A549 treated with DMSO at 1 μM for 4 hours (cell line): Measurements from ENCODE around the gene HACD3. TPM values are rescaled to one million over a fixed set of nuclear protein-coding genes. Genes with fewer than 3 reads are reported as not detected.

ENCODE experiments used
- total RNA-seq: library from RNA; stranded (reverse); fragments of 200-300 nt; extraction: Qiagen RNA extraction; gene quantifications from 5 replicates; pipeline ENCODE4 v1.2.3, GENCODE V29; 2022; ENCODE audit warnings: low read depth

The HACD3 gene
- total RNA-seq: 132 to 169 TPM (median 155 TPM) in 5 replicates

DNA sequence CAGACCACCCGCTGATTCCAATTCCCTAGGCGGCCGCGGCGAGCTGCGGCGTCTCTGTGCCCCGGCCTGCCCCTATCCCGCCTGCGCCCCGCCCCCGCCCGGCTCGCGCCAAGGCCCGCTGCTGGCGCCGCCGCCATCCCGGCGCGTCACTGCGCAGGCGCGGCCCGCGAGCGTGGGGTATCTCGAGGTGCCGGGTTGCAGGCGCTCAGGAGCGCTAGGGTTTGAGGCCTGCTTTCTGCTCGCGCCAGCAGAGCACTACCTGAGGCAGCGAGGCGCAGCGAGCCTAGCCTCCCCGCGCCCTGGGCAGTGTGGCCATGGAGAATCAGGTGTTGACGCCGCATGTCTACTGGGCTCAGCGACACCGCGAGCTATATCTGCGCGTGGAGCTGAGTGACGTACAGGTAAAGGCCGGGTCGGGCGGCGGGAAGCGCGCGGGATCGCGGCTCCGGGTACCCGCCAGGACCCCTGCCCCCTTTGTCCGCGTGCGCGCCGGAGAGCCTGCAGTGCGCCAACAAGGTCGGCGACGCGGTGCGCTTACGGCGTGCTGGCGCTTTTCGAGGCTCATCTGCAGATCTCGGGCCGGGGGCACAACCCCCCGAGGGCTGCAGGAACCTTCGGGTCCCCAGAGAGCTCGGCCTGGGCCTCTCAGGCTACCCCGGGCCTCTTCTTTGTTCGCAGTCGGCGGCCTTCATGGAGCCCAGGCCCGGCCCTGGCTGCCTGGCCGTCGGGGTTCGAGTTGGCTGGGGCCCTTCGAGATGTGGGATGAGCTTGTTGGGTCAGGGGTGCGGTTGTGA is at the start of gene HACD3:
Gene HACD3 (plus strand): TSS at position 146 of the 794 bp plus-strand sequence. CDS start 169 bp downstream, at position 315.

GRCh38 chr15:65516997-65517865 is 13.0 kb upstream of the HACD3 start, which contains the start of gene DPP8:
Gene DPP8, minus strand, starts transcription at chr15:65517689. Its CDS starts 5,136 bp downstream, at chr15:65512553.

DNA sequence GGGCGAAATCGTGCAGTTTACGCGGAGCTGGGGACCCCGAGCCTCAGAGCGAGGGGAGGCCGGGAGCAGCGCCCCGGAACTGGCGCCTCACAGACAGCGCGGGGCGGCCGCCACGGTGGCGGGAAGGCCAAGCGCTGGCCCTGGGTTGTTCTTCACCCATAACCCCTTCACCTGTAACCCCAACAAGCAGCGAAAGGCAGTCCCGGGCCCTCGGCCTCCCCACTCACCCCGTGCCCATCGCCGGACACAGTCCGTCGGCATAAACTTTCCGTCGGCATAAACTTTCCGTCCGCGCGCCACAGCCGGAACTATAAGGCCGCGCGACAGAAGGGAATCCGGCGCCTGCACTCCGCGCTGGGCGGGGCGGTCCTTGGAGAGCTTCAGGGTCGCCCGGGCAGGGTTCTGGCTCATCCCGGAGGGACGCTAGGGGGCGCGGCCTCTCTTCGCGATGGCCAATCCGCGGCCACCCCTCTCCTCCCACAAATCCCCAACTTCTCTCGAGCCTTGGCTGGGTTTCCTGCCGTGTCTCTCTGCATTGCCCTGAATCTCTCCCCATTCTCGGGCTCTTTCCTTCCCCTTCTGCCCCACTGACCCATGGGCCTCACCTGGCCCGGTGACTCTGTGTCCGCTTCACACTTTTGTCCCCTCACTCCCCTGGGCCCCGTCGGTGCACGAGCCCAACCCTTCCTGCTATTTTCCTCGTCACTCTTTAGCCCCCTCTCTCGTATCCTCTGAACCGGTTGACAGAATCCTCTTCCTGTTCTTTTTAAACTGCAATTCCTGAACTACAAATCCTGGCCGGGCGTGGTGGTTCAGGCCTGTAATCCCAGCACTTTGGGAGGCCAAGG is 80.8 kb downstream of the HACD3 start, which contains the start of gene INTS14:
Gene INTS14 (minus strand): TSS at position 261 of the 848 bp plus-strand sequence. CDS start 3,751 bp downstream, outside the sequence.

DNA sequence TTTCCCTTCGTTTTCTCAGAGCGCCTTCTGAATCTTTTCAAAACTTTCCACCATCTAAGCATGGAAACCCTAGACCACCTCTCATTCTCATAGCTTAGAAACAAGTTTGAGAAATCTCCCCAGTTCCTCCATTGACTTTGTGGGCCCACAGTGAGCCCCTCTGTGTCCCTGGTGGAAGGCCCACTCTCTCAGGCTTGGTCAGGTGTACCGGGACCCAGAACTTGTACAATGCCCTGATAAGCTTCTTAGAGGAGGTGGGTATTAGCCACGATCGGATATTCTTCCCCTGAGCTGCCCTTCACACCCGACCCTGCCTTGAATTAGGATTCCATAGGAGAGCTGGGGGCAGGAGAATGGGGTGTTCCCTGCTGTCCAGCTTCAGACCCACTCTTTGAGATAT is 91.4 kb downstream of the HACD3 start, which contains the start of gene SLC24A1:
Gene SLC24A1 (plus strand): TSS at position 301 of the 400 bp plus-strand sequence. CDS start 2,143 bp downstream, outside the sequence.

Other genes with a start within 250 kb of the HACD3 start
- gene PARP16, start 243.6 kb upstream of the HACD3 start, total RNA-seq: 9.9 to 12.1 TPM (median 10.9 TPM) in 5 replicates
- not detected in 5 replicates for gene RNU5A-1, start 234.4 kb upstream of the HACD3 start, total RNA-seq
- not detected in 5 replicates for gene RNU5B-1, start 225.8 kb upstream of the HACD3 start, total RNA-seq
- gene IGDCC3, start 152.5 kb upstream of the HACD3 start, total RNA-seq: 0.05 to 0.21 TPM (median 0.12 TPM) in 4 of 5 replicates, not detected in the other
- gene IGDCC4, start 107.5 kb upstream of the HACD3 start, total RNA-seq: 2.3 to 3.8 TPM (median 3.3 TPM) in 5 replicates
- gene DPP8, start 12.8 kb upstream of the HACD3 start, total RNA-seq: 21.1 to 30.4 TPM (median 28.4 TPM) in 5 replicates
- 46.3 to 48.4 TPM (median 46.7 TPM) in 5 replicates for gene INTS14, start 80.7 kb downstream of the HACD3 start, total RNA-seq
- 3.1 to 5.5 TPM (median 4.1 TPM) in 5 replicates for gene SLC24A1, start 91.5 kb downstream of the HACD3 start, total RNA-seq